ENCODE results near the gene WTIP.

GRCh38 chr19:34507414-34508067 lies 26.0 kb downstream of the WTIP start:
- TF ChIP-seq POLR2A (IDR thresholded peaks at IDR 0.05) (no peak), CTCF (IDR thresholded peaks at IDR 0.05) (no peak)
